NCI-H1436 (cell line): ENCODE data around the gene OPN4.
A peak's percentile ranks its signal among the peaks of the same experiment; 100 is the strongest.

ENCODE experiments used
- DNase-seq: peaks from one replicate; lab custom pipeline; 2025; lab: John Stamatoyannopoulos, UW

Gene OPN4

DNA sequence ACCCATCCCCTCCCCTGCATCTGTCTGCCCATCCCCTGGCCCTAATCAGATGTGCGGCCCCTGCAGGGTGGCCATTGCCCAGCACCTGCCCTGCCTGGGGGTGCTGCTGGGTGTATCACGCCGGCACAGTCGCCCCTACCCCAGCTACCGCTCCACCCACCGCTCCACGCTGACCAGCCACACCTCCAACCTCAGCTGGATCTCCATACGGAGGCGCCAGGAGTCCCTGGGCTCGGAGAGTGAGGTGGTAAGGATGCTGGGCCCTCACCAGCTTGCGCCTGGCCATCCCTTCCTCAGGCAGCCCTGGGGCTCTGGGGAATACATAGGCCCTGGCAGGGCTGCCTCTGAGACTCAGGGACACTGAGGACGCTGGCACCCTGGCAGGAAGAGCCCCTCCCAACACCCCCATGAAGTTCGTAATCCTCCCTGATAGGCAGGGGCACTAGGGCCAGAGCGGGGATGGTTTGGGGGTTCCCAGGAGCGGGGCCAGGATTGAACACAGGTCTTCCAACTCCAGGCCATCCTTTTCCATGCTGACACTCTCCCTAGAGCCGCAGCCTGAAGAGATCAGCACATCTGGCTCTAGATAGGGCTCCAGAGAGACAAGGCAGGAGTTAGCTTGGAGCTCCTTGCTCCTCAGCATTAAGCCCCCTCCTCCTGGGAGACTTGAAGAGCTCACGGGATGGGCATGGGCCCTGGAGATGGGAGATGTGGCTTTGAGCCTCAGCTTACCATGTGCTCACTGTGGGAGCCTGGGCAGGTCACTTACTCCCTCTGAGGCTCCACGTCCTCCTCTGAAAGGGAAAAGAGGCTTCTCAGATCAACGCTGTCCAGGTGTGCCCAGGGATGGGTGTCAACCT, 8.1 kb downstream of the OPN4 start:
- no peak for DNase-seq

GRCh38 chr10:86663046-86663345, 8.6 kb downstream of the OPN4 start:
- no peak for DNase-seq

DNA sequence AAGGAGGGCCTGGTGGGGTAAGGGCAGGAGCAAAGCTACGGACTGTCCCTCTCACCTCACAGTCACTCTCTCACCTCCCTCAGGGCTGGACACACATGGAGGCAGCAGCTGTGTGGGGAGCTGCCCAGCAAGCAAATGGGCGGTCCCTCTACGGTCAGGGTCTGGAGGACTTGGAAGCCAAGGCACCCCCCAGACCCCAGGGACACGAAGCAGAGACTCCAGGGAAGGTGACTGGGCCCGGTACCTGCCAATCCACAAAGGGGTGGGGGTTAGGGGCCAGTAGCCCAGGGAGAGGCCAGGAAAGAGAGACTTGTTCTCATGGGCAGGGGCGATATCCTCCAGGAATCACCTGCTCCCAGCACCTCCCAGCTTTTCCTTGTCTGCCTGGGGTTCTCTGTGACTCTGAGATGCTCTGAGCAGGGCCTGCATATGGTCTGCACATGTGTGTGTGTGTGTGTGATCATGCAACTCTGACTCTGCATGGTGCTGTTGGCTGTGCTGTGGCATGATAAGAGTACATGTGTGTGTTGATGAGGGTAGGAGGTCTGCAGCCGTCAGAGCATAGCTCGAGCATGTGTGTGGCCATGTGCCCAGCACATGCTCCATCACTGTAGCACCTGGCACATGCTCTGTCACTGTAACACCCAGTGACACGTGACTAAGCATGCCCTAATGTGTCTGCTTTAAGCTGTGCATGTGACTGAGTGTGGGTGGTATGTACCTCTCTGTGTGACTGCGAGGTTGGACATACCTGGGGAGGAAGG, 9.4 kb downstream of the OPN4 start:
- DNase-seq: no peak

DNA sequence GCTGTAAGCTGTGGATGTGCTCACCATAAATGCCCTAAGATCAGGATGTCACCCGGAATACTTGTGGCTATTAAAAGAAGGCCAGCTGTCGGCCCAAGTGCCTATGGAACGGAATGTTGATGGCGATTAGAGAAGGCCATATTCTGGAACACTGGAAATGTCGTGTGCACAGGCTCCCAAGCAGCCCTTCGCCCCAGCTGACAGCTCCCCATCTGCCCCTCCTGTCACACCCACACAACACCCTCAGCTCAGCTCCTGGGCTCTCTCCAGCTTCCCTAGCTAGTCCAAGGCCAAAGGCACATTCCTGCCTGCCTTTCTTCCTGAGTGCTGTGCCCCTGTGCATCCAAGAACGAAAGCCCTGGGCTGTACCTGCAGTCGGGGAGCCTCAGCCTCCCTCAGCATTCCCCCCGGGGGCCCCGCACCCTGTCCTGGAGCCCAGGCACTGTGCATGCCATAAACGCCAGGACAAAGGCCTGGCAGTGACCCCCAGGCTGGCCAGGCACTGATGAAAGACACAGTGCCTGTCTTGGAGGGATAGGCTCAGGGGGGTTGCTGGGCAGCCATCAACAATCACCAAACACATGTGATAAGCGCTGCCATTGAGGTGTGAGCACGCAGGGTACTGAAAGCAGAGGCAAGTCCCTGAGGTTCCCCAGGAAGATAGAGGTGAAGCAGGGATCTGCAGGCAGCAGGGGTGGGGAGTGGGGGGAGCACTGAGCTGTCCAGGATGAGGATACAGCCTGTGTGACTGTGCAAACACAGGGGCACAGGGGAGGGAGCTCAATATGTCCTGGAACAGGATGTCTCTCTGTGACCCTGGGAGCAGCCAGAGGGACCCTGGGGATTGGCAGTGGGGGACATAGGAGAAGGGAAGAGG, 10.2 kb downstream of the OPN4 start:
- no peak for DNase-seq

DNA sequence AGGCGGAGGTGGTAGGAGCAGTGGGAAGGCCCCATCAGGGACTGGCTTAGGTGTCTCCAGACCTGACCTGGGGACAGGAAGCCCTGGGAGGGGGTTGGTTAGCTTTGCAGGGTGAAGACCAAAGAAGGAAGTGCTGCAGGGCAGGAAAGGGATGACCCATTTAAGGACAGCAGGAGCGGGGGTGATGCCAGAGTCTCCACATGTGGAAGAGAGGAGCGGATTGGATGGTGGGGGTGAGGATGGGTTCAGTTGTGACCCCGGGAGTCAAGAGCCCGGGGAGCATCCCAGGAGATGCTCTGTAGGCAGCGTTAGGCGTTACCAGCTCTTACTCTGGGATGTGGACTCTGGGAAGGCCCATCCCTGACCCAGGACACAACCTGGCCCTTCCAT, 10.9 kb downstream of the OPN4 start:
- DNase-seq: no peak

GRCh38 chr10:86665868-86666267, 11.5 kb downstream of the OPN4 start:
- no peak for DNase-seq

GRCh38 chr10:86666538-86666937, 12.2 kb downstream of the OPN4 start:
- DNase-seq: peak; percentile 41

DNA sequence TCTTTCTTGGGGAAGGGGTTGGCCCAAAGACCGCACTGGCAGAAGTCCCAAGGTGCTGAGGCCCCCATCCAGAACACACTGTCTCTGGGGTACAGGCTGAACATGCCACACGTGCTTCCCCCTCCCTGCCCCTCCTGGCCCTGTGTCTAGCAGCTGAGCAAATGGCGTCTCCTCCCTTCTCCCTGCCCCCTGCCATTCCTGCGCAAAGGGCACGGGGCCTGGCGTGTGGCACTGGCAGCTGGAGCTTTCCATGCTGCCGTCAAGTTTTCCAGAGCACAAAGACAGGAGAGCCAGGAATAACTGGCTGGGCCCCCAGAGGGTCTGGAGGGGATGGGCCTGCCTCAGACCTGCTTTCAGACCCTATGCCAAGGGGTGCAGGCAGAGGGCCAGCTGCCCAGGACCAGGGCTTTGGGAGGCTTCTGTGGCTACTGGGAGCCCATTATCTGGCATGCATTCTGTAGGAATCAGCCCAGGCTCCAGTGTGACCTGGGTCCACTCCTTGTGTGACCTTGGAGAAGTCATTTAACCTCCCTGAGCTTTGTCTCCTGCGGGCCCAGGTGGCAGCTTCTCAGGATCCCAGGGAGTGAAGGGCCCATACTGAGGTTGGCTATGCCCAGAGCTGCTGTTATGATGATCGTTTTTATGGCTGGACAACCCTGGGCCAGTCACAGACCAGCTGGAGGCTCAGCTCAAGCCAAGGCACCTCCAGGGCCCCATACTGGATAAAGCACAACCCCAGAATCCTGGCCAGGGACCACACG, 13.3 kb downstream of the OPN4 start:
- DNase-seq: no peak

GRCh38 chr10:86668297-86669165, 14.2 kb downstream of the OPN4 start, which contains the start of gene LDB3:
TSS of gene LDB3 (plus strand) at chr10:86668511. CDS start at chr10:86668692, 181 bp downstream.
- DNase-seq: peak; percentile 56

- DNase-seq: no peak
Measured at GRCh38 chr10:86670290-86670811, 16.0 kb downstream of the OPN4 start.

DNA sequence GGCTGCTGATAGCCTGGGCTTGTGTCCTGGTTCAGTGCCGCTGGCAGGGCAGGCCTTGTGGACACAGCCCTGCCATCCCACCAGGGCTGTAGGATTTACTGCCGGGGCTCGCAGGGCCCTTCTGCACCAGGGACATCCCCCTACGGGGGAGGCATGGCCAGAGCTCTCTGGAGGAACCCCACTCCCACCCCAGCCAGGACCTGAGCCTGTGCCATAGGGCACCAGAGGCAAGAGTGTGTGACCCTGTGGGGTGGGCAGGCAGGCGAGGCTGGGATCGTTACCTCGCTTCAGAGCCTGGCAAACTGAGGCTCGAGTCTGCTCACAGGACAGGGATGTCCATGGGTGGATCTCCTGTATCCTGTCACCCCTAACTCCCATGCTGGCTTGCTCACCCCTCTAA, 16.5 kb downstream of the OPN4 start:
- no peak for DNase-seq

- DNase-seq: no peak
Measured at GRCh38 chr10:86671419-86671818, 17.1 kb downstream of the OPN4 start.

- DNase-seq: no peak
Measured at GRCh38 chr10:86671985-86672710, 17.8 kb downstream of the OPN4 start.

DNA sequence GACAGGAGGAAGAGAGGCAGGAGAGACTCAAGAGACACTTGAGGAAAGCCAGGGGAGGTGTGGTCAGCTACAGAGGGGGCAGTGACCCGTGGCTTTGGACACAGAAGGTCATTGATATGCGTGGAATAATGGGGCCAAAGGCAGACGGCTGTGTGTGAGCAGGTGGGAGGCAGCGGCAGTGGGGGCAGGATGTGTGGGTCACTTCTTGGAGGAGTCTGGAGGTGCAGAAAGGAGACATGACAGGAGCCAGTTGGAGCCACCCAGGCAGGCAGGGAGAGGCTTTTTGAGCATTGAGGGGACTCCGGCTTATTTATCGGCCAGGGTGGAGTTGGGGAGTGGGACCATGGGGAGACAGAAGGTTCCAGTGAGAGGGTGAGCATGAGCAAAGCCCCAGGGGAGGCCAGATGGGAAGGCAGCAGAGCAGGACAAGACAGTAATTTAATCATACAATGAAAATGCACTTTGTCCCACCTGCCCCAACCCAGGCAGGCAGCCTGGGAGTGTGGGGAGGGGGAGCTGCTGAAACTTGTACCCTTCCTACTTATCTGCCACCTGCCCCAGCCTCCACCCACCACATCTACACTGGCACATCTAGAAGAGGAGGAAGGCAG, 19.0 kb downstream of the OPN4 start:
- DNase-seq: no peak

DNA sequence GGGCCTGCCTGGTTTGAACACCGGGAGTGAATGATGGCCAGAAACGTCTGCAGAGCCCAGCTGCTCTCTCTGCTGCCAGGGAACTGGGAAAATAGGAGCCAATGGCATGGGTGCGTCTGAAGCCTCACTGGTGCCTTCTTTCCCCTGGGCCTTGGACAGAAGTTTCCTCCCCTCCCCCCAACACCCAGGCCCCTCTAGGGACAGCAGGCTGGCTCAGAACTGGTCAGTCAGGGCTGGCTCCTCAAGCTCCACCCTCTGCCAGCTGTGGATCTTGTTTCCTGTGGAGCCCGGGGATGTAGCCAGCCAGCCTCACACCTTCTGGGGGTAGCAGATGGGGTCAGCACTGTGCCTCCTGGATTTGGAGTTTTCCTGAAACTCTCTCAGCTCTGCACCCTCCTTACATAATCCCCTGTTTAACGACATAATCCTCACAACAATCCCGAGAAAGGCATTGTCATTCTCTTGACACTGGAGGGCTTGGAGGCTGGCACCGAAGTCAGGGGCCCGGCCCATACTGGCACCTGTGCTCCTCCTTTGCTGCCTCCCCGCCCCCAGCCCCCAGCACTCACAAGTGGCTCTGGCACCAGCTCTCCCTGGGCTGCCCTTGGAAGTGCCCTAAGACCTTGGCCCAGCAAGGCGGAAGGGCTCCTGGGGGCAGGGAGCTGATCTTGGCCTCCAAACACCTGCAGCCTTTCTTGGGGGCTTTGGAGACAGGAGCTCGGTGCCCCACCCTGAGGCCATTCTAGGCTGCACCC, 19.7 kb downstream of the OPN4 start:
- DNase-seq: peak; percentile 29

DNA sequence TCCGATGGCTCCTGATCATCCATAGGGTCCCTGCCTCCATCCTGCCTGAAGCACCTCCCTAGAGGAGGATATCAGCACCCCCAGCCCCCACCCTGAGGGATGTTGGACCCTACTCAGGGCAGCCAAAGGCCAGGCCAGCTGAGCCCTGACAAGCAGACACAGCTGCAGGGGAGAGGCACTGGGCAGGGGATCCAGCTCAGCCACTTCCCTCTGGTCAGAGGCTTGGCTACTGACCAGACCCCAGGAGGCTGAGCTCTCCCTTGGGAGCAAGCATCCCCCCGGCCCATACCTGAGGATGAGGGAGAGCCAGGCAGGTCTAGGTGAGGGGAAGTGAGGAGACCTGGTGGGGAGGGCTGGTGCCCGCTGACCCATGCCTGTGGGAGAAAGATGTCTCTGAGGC, 20.6 kb downstream of the OPN4 start:
- no peak for DNase-seq

DNA sequence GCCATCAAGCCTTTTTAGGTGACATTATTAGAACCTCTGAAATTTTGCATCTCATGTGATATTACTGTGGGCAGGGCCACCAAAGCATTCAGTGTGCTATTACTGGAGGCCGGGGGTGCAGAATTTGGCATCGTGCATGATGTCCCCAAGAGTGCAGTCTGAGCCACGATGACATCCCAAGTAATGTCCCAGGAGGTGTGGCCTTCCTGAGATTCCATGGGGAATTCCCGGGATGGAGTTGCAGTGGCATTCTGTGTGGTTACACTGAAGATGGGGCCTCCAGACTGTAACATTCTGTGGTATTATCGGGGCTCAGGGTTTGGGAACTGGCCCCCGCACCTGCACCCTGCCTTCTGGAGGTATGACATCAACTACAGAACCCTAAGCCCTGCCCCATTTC, 23.0 kb downstream of the OPN4 start:
- DNase-seq: no peak

DNA sequence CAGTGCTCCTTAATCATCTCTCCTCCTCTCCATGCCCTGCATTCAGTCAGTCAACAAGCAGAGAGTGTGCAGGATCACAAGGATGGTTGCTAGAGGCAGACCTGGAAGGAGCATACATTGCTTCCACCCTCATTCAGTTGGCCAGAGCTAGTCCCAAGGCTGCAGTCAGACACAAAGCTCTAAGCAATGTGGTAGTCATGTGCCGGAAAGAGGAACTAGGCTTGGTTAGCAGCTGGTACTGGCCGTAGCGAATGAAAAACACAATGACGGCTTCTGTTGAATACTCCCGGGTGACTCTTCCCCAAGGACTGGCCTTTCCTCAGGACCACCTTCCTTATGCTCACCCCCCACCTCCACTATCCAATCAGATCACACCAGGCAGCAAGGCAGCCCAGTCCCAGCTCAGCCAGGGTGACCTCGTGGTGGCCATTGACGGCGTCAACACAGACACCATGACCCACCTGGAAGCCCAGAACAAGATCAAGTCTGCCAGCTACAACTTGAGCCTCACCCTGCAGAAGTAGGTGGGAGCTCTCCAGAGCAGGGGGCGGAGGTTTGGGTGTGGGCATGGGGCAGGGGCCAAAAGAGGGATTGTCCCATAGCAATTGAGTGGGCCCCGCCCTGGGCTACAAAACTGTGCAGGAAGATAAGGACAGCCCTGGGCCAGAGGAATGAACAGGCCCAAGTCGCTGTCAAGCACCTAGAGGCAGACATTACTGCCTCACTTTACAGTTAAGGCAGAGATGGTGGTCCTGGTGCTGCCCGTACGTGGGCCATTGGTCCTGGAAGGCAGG, 24.8 kb downstream of the OPN4 start:
- DNase-seq: no peak
